GM18909 (cell line): Measurements from ENCODE around the gene GPR160.

Experiments
- ATAC-seq: cut with Tn5 transposase; IDR thresholded peaks from one replicate; pipeline ENCODE4 v1.9.1; 2021; ENCODE audit warnings: mild to moderate bottlenecking; ENCODE audit not compliant: unreplicated experiment, poor library complexity

GPR160 gene

GRCh38 chr3:170024581-170024980 lies 13.2 kb upstream of the GPR160 start:
- no peak for ATAC-seq

- no peak for ATAC-seq
Observed at GRCh38 chr3:170027233-170028102, 10.3 kb upstream of the GPR160 start.

DNA sequence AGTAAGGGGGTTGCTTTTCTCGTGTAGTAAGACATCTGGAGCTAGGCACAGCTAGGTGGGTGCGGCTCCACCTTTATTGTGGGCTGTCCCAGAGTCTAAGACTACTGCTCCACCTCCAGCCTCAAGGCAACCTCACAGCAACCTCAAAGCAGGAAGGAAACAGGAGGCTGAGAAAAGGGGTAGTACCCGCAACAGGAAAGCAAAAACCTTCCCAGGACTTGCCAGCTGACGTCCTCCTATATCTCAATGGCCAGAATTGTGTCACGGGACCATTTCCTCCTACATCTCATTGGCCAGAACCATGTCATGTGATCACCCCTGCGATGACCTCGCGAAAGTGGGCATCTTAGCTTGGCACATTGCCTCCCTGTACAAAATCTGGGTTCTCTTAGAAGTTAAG lies 4.3 kb upstream of the GPR160 start:
- ATAC-seq = no peak

GRCh38 chr3:170038434-170039110 lies 777 bp downstream of the GPR160 start:
- ATAC-seq = peak; percentile 20

GRCh38 chr3:170040418-170040817 lies 2.6 kb downstream of the GPR160 start:
- no peak for ATAC-seq

- ATAC-seq = no peak
Observed at GRCh38 chr3:170043506-170043905, 5.7 kb downstream of the GPR160 start.

DNA sequence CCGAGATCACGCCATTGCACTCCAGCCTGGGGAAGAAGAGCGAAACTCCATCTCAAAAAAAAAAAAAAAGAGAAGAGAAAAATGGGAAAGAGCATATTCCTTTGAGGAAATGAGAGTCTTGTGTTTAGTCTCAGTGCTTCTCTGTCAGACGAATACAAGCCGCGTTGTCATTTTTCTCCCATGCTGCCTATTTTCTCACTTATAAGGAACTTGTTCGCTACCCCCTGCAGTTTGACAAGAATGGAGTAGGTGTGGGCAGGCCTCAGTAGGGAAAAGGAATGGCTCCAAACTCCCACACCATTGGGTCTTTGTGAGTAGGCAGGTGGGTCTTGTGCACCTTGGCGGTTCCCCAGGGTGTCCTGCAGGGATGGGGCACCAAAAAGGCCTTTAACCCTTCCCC lies 6.5 kb downstream of the GPR160 start:
- ATAC-seq = no peak

GRCh38 chr3:170044795-170045244 lies 7.0 kb downstream of the GPR160 start:
- peak; percentile 85 for ATAC-seq

- ATAC-seq = no peak
Observed at GRCh38 chr3:170046269-170047132, 8.7 kb downstream of the GPR160 start.

- ATAC-seq = no peak
Observed at GRCh38 chr3:170047133-170047404, 9.3 kb downstream of the GPR160 start.

- ATAC-seq = no peak
Observed at GRCh38 chr3:170049146-170050000, 11.6 kb downstream of the GPR160 start.

DNA sequence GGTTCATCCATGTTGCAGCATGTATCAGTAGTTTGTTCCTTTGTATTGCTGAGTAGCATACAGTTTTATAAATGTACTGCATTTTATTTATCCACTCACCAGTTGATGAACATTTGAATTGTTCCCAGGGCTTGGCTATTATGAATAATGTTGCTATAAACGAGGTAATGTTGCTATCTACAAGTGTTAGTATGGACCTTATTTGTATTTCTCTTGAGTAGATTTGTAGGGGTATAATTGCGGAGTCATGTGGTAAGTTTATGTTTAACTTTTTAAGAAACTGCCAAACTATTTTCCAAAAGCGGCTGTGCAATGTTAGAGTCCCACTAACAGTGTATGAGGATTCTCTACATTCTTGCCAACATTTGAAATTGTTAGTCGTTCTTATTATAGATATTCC lies 13.0 kb downstream of the GPR160 start:
- no peak for ATAC-seq

DNA sequence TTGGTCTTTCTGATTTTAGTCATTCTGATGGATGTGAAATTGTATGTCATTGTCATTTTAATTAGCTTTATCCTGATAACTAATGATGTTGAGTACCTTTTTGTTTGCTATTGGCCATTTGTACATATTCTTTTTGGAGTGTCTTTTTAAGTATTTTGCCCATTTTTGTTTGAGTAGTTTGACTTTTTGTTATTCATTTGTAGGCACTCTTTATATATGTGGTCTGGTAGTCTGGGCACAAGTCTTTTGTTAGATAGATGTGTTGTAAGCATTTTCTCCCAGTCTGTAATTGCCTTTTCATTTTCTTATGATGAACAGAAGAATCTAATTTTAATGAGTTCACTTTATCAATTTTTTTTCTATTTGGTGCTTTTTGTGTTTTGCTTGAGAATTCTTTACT lies 14.6 kb downstream of the GPR160 start:
- ATAC-seq = no peak

DNA sequence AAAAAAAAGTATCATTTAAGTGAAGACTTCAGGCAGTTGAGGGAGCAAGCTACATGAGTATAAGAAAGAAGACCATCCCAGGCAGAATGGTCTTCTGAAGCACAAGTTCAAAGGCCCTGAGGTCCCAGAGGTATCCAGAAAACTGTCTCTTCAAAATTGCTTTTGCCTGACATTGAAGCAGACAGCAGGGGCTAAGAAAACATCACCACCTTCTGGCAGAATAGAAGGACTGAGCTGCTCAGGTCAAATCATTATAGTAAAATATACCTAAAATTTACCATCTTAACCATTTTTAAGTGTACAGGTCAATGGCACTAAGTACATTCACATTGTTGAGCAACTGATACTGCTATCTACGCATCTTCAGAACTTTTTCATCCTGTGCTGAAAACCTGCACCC lies 16.4 kb downstream of the GPR160 start:
- no peak for ATAC-seq

GRCh38 chr3:170055209-170055608 lies 17.4 kb downstream of the GPR160 start:
- ATAC-seq = peak; percentile 60

GRCh38 chr3:170056710-170057454 lies 19.1 kb downstream of the GPR160 start:
- peak; percentile 94 for ATAC-seq

DNA sequence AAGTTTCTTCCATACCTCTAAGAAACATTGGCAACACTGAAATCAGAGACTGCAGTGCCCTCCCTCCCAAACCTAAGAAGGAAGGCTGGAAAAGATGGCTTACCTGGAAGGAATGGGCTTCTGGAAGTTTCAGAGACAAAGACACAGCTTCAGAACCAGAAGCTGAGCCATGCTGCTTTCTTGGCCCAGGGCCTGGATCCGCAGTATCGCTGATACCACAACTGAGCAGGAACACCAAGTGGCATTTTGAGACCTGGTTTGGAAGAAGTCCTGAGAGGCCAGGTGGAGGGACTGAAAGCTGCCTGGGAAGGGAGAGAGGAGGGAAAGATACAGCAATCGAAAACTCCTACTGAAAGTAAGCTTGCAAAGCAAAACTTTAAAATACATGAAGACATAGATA lies 19.8 kb downstream of the GPR160 start:
- no peak for ATAC-seq

- ATAC-seq = no peak
Observed at GRCh38 chr3:170058127-170058526, 20.3 kb downstream of the GPR160 start.

DNA sequence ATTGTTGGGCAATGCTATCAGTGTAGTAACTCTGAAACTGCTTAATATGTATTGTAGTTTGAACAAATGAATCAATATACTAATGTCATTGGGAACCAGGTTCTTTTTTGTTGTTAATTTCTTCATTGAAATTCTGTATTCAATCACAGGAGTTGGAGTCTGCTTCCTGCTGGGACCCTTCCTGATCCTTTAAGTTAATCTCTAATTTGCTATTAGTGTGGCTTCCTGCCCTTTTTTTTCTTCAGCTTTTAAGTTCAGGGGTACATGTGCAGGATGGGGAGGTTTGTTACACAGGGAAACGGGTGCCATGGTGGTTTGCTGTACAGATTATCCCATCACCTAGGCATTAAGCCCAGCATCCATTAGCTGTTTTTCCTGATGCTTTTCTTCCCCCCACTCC lies 21.7 kb downstream of the GPR160 start:
- no peak for ATAC-seq
